LNCaP clone FGC (cell line): ENCODE data around the gene PPIE.

Experiments
- DNase-seq: peaks from one replicate; pipeline ENCODE4 v3.0.0-alpha.2; 2011; ENCODE audit warnings: low read depth
- H3K4me3 ChIP-seq: 2 replicates; pipeline ENCODE4 v1.5.1; 2011; ENCODE audit warnings: mild to moderate bottlenecking, low read depth, low read length, control low read depth
- CTCF ChIP-seq: IDR thresholded peaks from 2 replicates; pipeline ENCODE4 v1.5.1; 2012; ENCODE audit warnings: mild to moderate bottlenecking; ENCODE audit not compliant: control insufficient read depth, insufficient read depth; ENCODE audit errors: extremely low read depth

PPIE gene

GRCh38 chr1:39755965-39756659 is 17.4 kb downstream of the PPIE start:
- no peak for DNase-seq
- H3K4me3 ChIP-seq, result no peak overlapping the region
- no peak for TF ChIP-seq CTCF

DNA sequence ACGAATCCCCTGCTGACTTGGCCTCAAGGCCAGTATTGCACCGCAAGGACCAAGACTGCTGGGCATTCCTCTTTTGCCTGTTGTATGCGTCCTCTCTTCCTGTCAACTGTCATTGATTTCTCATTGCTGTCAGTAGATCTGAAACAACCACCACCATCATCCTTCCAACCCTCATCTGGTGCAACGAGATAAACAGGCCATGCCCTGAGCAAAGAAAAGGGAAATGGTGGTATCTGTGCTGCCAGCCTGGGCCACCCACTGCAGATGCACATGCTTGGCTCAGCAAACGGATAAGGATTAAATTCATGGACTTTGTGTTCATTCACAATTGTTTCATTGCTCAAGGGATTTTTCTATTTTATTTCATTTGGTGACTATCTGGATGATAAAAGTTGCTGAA is 18.8 kb downstream of the PPIE start:
- no peak for TF ChIP-seq CTCF
- H3K4me3 ChIP-seq, result no peak overlapping the region
- no peak for DNase-seq

DNA sequence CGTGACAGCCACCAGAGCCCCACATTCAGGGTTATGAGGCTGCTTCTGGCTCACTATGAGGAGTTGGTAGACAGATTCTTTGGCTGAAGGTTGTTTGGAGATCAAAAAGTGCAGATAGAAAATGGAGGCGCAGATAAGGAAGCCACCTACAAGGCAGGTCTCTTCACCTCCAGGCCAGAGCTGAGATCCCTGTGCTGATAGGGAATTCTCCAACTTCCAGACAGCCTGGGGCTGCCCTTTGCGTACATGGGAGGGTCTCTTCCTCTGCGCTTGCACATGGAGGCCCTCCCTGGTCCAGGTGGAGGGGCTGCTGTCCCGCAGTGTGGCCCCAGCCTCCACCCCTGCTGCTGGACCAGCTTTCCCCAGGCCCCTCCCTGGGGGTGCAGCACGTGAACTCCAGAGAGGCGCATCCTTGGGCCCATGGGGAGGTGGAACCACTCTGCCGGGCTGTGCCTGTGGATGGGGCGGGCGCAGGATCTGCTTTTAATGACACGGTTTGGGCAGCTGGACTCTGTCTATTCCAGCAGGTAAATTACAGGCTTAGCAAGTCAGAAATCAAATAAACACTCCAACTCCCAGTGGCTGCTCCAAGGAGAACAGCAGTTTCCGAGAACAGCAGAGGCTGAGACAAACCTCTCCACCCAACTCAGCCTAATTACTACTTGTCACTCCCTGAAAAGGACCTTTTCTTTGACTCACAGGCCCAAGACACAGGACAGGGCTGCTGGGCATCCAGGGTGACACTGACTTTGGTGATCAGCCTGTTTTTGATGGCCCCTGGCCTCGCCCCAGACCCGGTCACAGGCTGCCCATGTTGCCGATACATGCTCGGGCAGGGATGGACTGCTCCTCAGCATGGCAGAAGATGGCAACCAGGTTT is 20.1 kb downstream of the PPIE start:
- DNase-seq, result no peak
- TF ChIP-seq CTCF, result no peak
- H3K4me3 ChIP-seq, result no peak overlapping the region

DNA sequence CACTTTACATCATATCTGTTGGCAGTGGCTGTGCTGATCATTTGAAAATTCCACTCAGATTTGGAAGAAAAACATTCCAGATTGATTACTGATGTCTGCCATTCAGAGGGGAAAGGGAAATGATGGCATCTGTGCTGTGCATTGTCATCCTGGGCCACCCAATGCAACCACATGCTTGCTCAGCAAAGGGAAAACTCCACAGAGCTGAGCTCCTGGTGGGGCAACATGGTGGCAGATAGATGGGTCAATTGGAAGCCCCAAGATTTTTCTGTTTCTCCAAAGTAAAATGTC is 20.7 kb downstream of the PPIE start:
- H3K4me3 ChIP-seq, result no peak overlapping the region
- no peak for TF ChIP-seq CTCF
- no peak for DNase-seq

DNA sequence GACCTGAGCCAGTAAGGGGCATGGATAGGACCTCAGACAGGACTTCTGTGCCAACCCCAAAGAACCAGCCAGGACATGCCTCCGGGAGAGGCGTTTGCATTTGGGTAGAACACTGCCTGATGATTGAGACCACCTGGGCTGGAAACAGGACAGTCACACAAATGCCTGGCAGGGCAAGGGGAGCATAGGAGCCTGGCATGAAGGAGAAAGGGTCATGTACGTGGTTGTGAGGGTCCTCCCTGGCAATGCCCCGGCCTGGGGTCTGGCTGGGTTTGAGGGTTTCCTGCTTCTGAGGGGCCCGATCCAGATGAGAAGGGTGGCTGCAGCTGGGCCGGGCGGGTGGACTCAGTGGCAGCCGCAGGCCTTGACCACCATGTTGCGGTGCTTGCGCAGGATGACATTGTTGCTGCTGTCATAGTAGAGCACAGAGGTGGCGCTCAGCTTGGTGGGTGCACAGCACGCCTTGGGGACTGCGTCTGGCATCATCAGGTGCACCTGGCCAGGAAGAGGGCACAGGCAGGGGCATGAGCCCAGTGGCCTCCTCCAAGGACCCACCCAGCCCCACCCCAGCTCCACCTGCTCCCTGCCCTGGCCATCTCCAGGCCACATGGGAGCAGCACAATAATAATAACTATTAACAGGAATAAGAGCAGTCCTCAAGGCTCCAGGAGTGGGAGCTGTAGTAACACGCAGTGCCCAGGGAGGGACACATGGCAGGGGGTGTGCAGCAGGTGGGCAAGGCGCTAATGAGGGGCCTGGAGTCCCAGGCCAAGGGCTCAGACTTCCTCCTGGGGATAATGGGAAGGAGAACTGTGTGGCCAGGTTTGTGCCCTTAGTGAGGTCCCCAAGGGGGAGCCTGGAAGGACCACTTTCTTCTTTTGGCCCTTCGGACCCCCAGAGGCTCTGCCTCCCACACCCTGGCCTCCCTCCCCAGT is 21.7 kb downstream of the PPIE start:
- DNase-seq, result no peak
- no peak for TF ChIP-seq CTCF
- no peak overlapping the region for H3K4me3 ChIP-seq

DNA sequence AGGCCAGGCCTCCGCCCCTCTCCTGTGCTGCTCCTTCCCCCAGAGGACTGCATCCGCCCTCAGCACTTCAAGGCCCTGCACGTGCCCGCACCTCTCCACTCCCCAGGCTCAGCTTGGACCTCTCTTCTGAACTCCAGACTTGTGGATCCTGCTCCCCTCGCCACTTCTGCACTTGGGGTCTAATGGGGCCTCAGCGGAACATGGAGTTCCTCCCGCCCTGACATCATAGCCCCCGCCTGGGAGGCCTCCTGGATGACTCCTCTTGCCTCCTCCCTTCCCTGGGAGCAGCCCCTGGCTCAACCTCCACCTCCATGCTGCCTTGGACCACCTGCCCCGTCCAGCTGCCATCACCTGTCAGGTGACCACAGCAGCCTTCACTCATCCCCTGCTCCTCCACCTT is 22.3 kb downstream of the PPIE start:
- no peak for TF ChIP-seq CTCF
- no peak for DNase-seq
- H3K4me3 ChIP-seq, result no peak overlapping the region
